ENCODE measurements around the gene SYK.
A peak's percentile ranks its signal among the peaks of the same experiment; 100 is the strongest.

Gene SYK

DNA sequence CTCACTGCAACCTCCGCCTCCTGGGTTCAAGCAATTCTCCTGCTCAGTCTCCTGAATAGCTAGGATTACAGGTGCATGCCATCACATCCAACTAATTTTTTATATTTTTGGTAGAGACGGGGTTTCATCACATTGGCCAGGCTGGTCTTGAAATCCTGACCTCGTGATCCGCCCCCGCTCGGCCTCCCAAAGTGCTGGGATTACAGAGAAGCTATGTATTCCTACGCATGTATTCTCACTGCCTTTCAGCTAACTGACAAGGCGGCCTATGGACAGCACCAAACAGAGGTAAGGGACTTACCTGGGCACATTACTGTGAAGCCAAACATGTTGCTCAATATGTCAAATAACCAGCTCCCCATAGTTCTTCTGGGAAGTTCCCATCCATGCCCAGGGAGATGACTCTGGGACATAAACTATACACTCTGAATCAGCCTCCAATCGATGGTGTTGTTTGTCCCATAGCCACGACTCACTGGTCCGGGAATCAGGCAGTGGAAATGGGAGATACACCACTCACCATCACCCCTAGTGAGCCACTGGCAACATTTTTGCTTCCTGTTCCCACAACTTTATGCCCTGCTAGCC is 114.6 kb downstream of the SYK start:
- no peaks in the 10 kb centered on the region for H4K20me1 ChIP-seq
- H3K4me1 ChIP-seq = peaks cover 51% of the 10 kb centered on the region
- H3K36me3 ChIP-seq = no peaks in the 10 kb centered on the region
- no peaks in the 10 kb centered on the region for H3K27me3 ChIP-seq
- H3K27ac ChIP-seq = 0 out of 2 replicates have a peak overlapping the region, but pooled peaks have one; percentile 6
- peaks cover 14% of the 10 kb centered on the region; the same call in 1 of the 2 replicates for H3K9me3 ChIP-seq
- no peak overlapping the region for H3K9ac ChIP-seq
- H3K4me2 ChIP-seq = no peak overlapping the region
- no peak for TF ChIP-seq Cebpa-rat (IDR thresholded peaks at IDR 0.05)
- no peak overlapping the region for H3K4me3 ChIP-seq

GRCh38 chr9:90919883-90920282 is 118.3 kb downstream of the SYK start:
- Histone ChIP-seq H3K4me2 (no peak overlapping the region), H3K4me3 (no peak overlapping the region)

GRCh38 chr9:90921104-90921503 is 119.5 kb downstream of the SYK start:
- Histone ChIP-seq H3K4me1 (peaks cover 54% of the 10 kb centered on the region), H3K36me3 (no peaks in the 10 kb centered on the region), H3K27me3 (peaks cover 4% of the 10 kb centered on the region; the same call in 1 of the 2 replicates), H3K9ac (no peak overlapping the region; the same call in 1 of the 2 replicates), H4K20me1 (no peaks in the 10 kb centered on the region), H3K4me2 (peak overlapping the region; percentile 53), H3K9me3 (peaks cover 19% of the 10 kb centered on the region), H3K27ac (peak overlapping the region; percentile 57), H3K4me3 (no peak overlapping the region)
- TF ChIP-seq Cebpa-rat (IDR thresholded peaks at IDR 0.05) = no peak

More at GRCh38 chr9:90919883-90920282, 118.3 kb downstream of the SYK start:
- H3K36me3 ChIP-seq = no peaks in the 10 kb centered on the region
- no peak overlapping the region for H3K9ac ChIP-seq
- H3K9me3 ChIP-seq = peaks cover 19% of the 10 kb centered on the region
- no peaks in the 10 kb centered on the region for H4K20me1 ChIP-seq
- TF ChIP-seq Cebpa-rat (IDR thresholded peaks at IDR 0.05) = no peak
- peak overlapping the region; percentile 8; the same call in 1 of the 2 replicates for H3K27ac ChIP-seq
- peaks cover 4% of the 10 kb centered on the region; the same call in 1 of the 2 replicates for H3K27me3 ChIP-seq
- H3K4me1 ChIP-seq = peaks cover 65% of the 10 kb centered on the region

DNA sequence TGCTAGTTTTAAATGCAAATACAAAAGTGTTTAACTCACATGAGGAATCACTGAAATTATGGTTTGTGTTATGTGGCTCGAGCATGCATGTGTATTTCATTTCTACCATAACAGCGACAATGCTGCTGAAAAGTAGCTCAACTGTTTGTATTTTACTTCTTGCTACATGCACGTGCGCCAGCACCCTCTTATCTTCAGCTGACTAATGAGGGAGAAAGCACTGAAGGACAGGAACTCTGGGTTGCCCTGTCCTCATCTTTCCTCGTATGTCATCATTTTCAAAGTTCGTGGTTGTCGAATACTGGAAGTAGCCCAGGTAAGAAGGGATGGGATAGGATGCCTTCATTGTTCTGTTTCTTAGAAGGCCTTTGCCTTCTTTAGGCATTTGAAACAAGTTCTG is 120.3 kb downstream of the SYK start:
- no peaks in the 10 kb centered on the region for H3K36me3 ChIP-seq
- no peak overlapping the region for H3K4me3 ChIP-seq
- H3K9ac ChIP-seq = no peak overlapping the region
- H3K4me1 ChIP-seq = peaks cover 57% of the 10 kb centered on the region
- no peak for TF ChIP-seq Cebpa-rat (IDR thresholded peaks at IDR 0.05)
- 0 out of 2 replicates have a peak overlapping the region, but pooled peaks have one; percentile 53 for H3K4me2 ChIP-seq
- no peak overlapping the region for H3K27ac ChIP-seq
- H4K20me1 ChIP-seq = no peaks in the 10 kb centered on the region
- peaks cover 4% of the 10 kb centered on the region; the same call in 1 of the 2 replicates for H3K27me3 ChIP-seq
- peaks cover 25% of the 10 kb centered on the region; the same call in 1 of the 2 replicates for H3K9me3 ChIP-seq

- Histone ChIP-seq H3K4me2 (no peak overlapping the region), H3K4me3 (no peak overlapping the region), H3K9ac (no peak overlapping the region), H3K9me3 (peaks cover 13% of the 10 kb centered on the region; the same call in 1 of the 2 replicates), H3K27me3 (peaks cover 4% of the 10 kb centered on the region; the same call in 1 of the 2 replicates), H3K27ac (no peak overlapping the region), H3K4me1 (peaks cover 50% of the 10 kb centered on the region), H4K20me1 (no peaks in the 10 kb centered on the region), H3K36me3 (no peaks in the 10 kb centered on the region)
- TF ChIP-seq Cebpa-rat (IDR thresholded peaks at IDR 0.05) = no peak
Measured at GRCh38 chr9:90925581-90926257, 124.1 kb downstream of the SYK start.

- no peak overlapping the region for H3K27ac ChIP-seq
- no peak for TF ChIP-seq Cebpa-rat (IDR thresholded peaks at IDR 0.05)
- H3K9me3 ChIP-seq = peaks cover 16% of the 10 kb centered on the region; the same call in 1 of the 2 replicates
- H3K27me3 ChIP-seq = peaks cover 4% of the 10 kb centered on the region; the same call in 1 of the 2 replicates
- no peak overlapping the region for H3K9ac ChIP-seq
- no peak overlapping the region for H3K4me2 ChIP-seq
- H3K4me1 ChIP-seq = peaks cover 38% of the 10 kb centered on the region
- no peaks in the 10 kb centered on the region for H3K36me3 ChIP-seq
- H4K20me1 ChIP-seq = no peaks in the 10 kb centered on the region
- no peak overlapping the region for H3K4me3 ChIP-seq
Measured at GRCh38 chr9:90926936-90927335, 125.3 kb downstream of the SYK start.

GRCh38 chr9:90927496-90927895 is 125.9 kb downstream of the SYK start:
- Histone ChIP-seq H3K36me3 (no peaks in the 10 kb centered on the region), H3K4me2 (no peak overlapping the region), H3K4me1 (peaks cover 33% of the 10 kb centered on the region), H3K4me3 (no peak overlapping the region), H3K27me3 (no peaks in the 10 kb centered on the region), H3K9me3 (peaks cover 13% of the 10 kb centered on the region; the same call in 1 of the 2 replicates), H3K9ac (no peak overlapping the region), H3K27ac (no peak overlapping the region), H4K20me1 (no peaks in the 10 kb centered on the region)
- TF ChIP-seq Cebpa-rat (IDR thresholded peaks at IDR 0.05) = no peak

DNA sequence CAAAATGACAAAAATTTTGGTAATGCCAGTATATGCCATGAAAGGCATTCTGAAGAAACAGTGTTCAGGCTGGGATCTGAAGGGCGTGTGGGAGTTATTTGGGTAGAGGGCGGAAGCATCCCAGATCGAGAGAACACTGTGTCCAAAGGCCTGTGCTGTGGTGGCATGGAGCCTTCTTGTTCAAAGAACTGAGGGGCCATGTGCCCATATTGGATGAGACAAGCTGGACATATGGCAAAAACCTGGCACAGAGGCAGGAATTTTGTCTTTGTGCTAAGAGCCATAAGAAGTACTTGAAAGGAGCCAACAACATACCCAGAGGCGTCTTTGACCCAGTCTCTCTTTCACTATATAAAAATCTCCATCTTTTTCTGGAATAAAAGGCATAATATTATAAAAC is 128.0 kb downstream of the SYK start:
- Histone ChIP-seq H3K27ac (no peak overlapping the region), H3K4me2 (no peak overlapping the region), H3K27me3 (no peaks in the 10 kb centered on the region), H3K4me3 (no peak overlapping the region), H3K36me3 (no peaks in the 10 kb centered on the region), H4K20me1 (no peaks in the 10 kb centered on the region), H3K4me1 (peaks cover 36% of the 10 kb centered on the region), H3K9ac (no peak overlapping the region), H3K9me3 (0 out of 2 replicates have a peak, but pooled peaks cover 10% of the 10 kb centered on the region)
- TF ChIP-seq Cebpa-rat (IDR thresholded peaks at IDR 0.05) = no peak

- Histone ChIP-seq H3K9me3 (0 out of 2 replicates have a peak, but pooled peaks cover 3% of the 10 kb centered on the region), H3K36me3 (no peaks in the 10 kb centered on the region), H3K27me3 (no peaks in the 10 kb centered on the region), H3K4me2 (peak overlapping the region; percentile 72), H3K4me1 (peaks cover 48% of the 10 kb centered on the region), H3K27ac (no peak overlapping the region), H4K20me1 (no peaks in the 10 kb centered on the region), H3K9ac (no peak overlapping the region), H3K4me3 (no peak overlapping the region)
- TF ChIP-seq Cebpa-rat (IDR thresholded peaks at IDR 0.05) = no peak
Measured at GRCh38 chr9:90933468-90933867, 131.8 kb downstream of the SYK start.

- no peak overlapping the region for H3K27ac ChIP-seq
Measured at GRCh38 chr9:90939351-90939750, 137.7 kb downstream of the SYK start.

More at GRCh38 chr9:90939351-90939750, 137.7 kb downstream of the SYK start:
- H3K4me1 ChIP-seq = peaks cover 47% of the 10 kb centered on the region
- no peak overlapping the region for H3K9ac ChIP-seq
- H4K20me1 ChIP-seq = no peaks in the 10 kb centered on the region
- no peak overlapping the region for H3K4me2 ChIP-seq
- no peak for TF ChIP-seq Cebpa-rat (IDR thresholded peaks at IDR 0.05)
- H3K4me3 ChIP-seq = no peak overlapping the region
- H3K36me3 ChIP-seq = no peaks in the 10 kb centered on the region
- H3K9me3 ChIP-seq = peaks cover 18% of the 10 kb centered on the region
- no peaks in the 10 kb centered on the region for H3K27me3 ChIP-seq

All from BLaER1 (cell line).